Vagina (tissue), 2 donors: ENCODE measurements around the gene DCTN4.

Experiments
- POLR2A ChIP-seq, 2 donors: fragments of 450-650 bp; IDR thresholded peaks; one replicate each; pipeline ENCODE4 v1.6.1; 2017; ENCODE audit warnings: antibody characterized with exemption in 2 of 2, mild to moderate bottlenecking in 2 of 2, moderate library complexity in 2 of 2
- POLR2AphosphoS5 ChIP-seq, 2 donors: sonication (generic); formaldehyde crosslinking; IDR thresholded peaks; one replicate each; pipeline ENCODE4 v1.9.0; 2017; ENCODE audit warnings: antibody characterized with exemption in 2 of 2, mild to moderate bottlenecking in 2 of 2, low read depth in 1 of 2; ENCODE audit not compliant: insufficient read depth in 1 of 2
- TF ChIP-seq, protein P1 (sequence below), 3 experiments: fragments of 450-650 bp in 2 of 3; fragments of 200-600 bp in 1 of 3; sonication (generic) in 1 of 3; IDR thresholded peaks; one replicate each; pipeline ENCODE4 v1.5.1; 2017 to 2019; ENCODE audit warnings: antibody characterized with exemption in 3 of 3, mild to moderate bottlenecking in 2 of 3, moderate library complexity in 2 of 3

- TF ChIP-seq, protein P1, sequence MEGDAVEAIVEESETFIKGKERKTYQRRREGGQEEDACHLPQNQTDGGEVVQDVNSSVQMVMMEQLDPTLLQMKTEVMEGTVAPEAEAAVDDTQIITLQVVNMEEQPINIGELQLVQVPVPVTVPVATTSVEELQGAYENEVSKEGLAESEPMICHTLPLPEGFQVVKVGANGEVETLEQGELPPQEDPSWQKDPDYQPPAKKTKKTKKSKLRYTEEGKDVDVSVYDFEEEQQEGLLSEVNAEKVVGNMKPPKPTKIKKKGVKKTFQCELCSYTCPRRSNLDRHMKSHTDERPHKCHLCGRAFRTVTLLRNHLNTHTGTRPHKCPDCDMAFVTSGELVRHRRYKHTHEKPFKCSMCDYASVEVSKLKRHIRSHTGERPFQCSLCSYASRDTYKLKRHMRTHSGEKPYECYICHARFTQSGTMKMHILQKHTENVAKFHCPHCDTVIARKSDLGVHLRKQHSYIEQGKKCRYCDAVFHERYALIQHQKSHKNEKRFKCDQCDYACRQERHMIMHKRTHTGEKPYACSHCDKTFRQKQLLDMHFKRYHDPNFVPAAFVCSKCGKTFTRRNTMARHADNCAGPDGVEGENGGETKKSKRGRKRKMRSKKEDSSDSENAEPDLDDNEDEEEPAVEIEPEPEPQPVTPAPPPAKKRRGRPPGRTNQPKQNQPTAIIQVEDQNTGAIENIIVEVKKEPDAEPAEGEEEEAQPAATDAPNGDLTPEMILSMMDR (IDR thresholded peaks at IDR 0.05) = no peak
- TF ChIP-seq POLR2A (IDR thresholded peaks at IDR 0.05) (no peak), POLR2AphosphoS5 (IDR thresholded peaks at IDR 0.05; ENCODE audit: insufficient read depth in 1 of 2, low read depth in 1 of 2) (no peak)
These were observed 22.0 kb upstream of the DCTN4 start for GRCh38 chr5:150780816-150781221.
